Neural progenitor cell (in vitro differentiated cells): ENCODE data around the gene CXCL17. TPM values are rescaled to one million over a fixed set of nuclear protein-coding genes. Genes with fewer than 3 reads are reported as not detected.
A peak's percentile ranks its signal among the peaks of the same experiment; 100 is the strongest.

Experiments
- DNase-seq: peaks from one replicate; pipeline ENCODE4 v3.0.0-alpha.2; 2016; ENCODE audit warnings: low spot score
- H2AFZ ChIP-seq: fragments of 200-600 bp; sonication (generic); replicated peaks from 2 replicates; pipeline ENCODE4 v1.6.1; 2016; ENCODE audit warnings: antibody characterized with exemption
- H3F3A ChIP-seq: fragments of 200-600 bp; sonication (generic); 2 replicates; pipeline ENCODE4 v1.6.1; 2016; ENCODE audit warnings: antibody characterized with exemption, low read depth
- H3K27ac ChIP-seq: fragments of 200-600 bp; sonication (generic); 2 replicates; pipeline ENCODE4 v1.5.1; 2016; ENCODE audit warnings: mild to moderate bottlenecking
- H3K27me3 ChIP-seq: fragments of 200-600 bp; sonication (generic); 2 replicates; pipeline ENCODE4 v1.6.1; 2016; ENCODE audit warnings: mild to moderate bottlenecking, moderate library complexity
- H3K36me3 ChIP-seq: fragments of 200-600 bp; sonication (generic); 2 replicates; pipeline ENCODE4 v1.5.1; 2016
- H3K4me1 ChIP-seq: fragments of 200-600 bp; sonication (generic); 2 replicates; pipeline ENCODE4 v1.6.1; 2016; ENCODE audit warnings: mixed run types
- H3K4me2 ChIP-seq: fragments of 200-600 bp; sonication (generic); 2 replicates; pipeline ENCODE4 v1.6.1; 2016
- H3K4me3 ChIP-seq: fragments of 200-600 bp; sonication (generic); 2 replicates; pipeline ENCODE4 v1.5.1; 2016
- H3K79me2 ChIP-seq: fragments of 200-600 bp; sonication (generic); 2 replicates; pipeline ENCODE4 v1.6.1; 2016; ENCODE audit warnings: low read depth
- H3K9ac ChIP-seq: fragments of 200-600 bp; sonication (generic); 2 replicates; pipeline ENCODE4 v1.6.1; 2016
- H3K9me3 ChIP-seq: fragments of 200-600 bp; sonication (generic); 2 replicates; pipeline ENCODE4 v1.5.1; 2016; ENCODE audit warnings: low read depth
- H4K20me1 ChIP-seq: fragments of 200-600 bp; sonication (generic); 2 replicates; pipeline ENCODE4 v1.6.1; 2016; ENCODE audit warnings: low read depth
- H3K27ac Mint-ChIP-seq: 3 replicates; pipeline ENCODE4 v1.8.0; 2021; ENCODE audit warnings: mixed read lengths
- H3K27me3 Mint-ChIP-seq: 2 replicates; pipeline ENCODE4 v1.8.0; 2022; ENCODE audit warnings: low read depth, mild to moderate bottlenecking, inconsistent platforms, moderate library complexity, mixed read lengths; ENCODE audit not compliant: insufficient read depth
- H3K36me3 Mint-ChIP-seq: 3 replicates; pipeline ENCODE4 v1.8.0; 2021; ENCODE audit warnings: mixed read lengths
- H3K4me1 Mint-ChIP-seq: 3 replicates; pipeline ENCODE4 v1.8.0; 2021; ENCODE audit warnings: mixed read lengths
- H3K4me3 Mint-ChIP-seq: 3 replicates; pipeline ENCODE4 v1.8.0; 2021; ENCODE audit warnings: mild to moderate bottlenecking, moderate library complexity, mixed read lengths
- H3K9me3 Mint-ChIP-seq: 3 replicates; pipeline ENCODE4 v1.8.0; 2020; ENCODE audit warnings: mixed read lengths
- EZH2 ChIP-seq: fragments of 200-600 bp; sonication (generic); IDR thresholded peaks from 2 replicates; pipeline ENCODE4 v1.6.1; 2017; ENCODE audit warnings: antibody characterized with exemption, mild to moderate bottlenecking, moderate library complexity
- EZH2phosphoT487 ChIP-seq: fragments of 200-600 bp; sonication (generic); IDR thresholded peaks from 2 replicates; pipeline ENCODE4 v1.6.1; 2017; ENCODE audit warnings: antibody characterized with exemption
- total RNA-seq: library from RNA; depleted of rRNA; stranded (reverse); fragments of >200 nt; gene quantifications from 2 replicates; pipeline ENCODE4 v1.2.3, GENCODE V29; 2015; ENCODE audit warnings: low replicate concordance
- TF ChIP-seq, protein P1 (sequence below): fragments of 200-600 bp; sonication (generic); IDR thresholded peaks from 2 replicates; pipeline ENCODE4 v1.5.1; 2017; ENCODE audit warnings: antibody characterized with exemption, mild to moderate bottlenecking

The CXCL17 gene
- total RNA-seq, 1 donor from 2014 or later: not detected

DNA sequence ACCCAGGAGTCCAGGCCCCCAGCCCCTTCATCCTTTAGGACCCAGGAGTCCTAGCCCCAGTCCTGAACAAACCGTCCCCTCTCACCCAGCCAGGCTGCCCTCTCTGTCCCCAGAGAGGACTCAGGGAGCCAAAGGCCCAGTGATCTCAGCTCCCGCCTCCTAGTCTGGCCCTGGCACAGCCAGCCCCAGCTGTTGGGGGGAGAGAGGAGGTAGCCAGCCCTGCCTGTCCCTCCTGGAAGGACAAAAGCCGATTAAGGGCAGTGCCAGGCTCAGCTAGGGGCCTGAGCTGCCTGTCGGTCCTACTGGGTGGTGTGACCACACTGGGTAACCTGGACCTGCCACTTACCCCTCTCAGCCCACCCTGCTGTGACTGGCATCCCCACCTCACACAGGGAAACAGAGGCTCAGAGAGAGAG is 30.1 kb downstream of the CXCL17 start:
- peak overlapping the region; percentile 55 for H3K27ac Mint-ChIP-seq
- Histone ChIP-seq H3K27me3 (peaks cover 11% of the 10 kb centered on the region), H3F3A (peaks cover 8% of the 10 kb centered on the region), H3K4me2 (no peak overlapping the region), H3K9ac (no peak overlapping the region), H3K4me3 (no peak overlapping the region), H3K36me3 (no peaks in the 10 kb centered on the region), H3K9me3 (no peaks in the 10 kb centered on the region), H3K79me2 (no peaks in the 10 kb centered on the region), H2AFZ (no peak overlapping the region), H3K27ac (no peak overlapping the region), H3K4me1 (peaks cover 7% of the 10 kb centered on the region), H4K20me1 (peaks cover 73% of the 10 kb centered on the region)
- peaks cover 10% of the 10 kb centered on the region for H3K36me3 Mint-ChIP-seq
- DNase-seq: no peak
- no peaks in the 10 kb centered on the region for H3K9me3 Mint-ChIP-seq
- peaks cover 15% of the 10 kb centered on the region for H3K27me3 Mint-ChIP-seq
- H3K4me3 Mint-ChIP-seq: peak overlapping the region; percentile 7
- H3K4me1 Mint-ChIP-seq: peaks cover 18% of the 10 kb centered on the region
- TF ChIP-seq EZH2phosphoT487: no peak

DNA sequence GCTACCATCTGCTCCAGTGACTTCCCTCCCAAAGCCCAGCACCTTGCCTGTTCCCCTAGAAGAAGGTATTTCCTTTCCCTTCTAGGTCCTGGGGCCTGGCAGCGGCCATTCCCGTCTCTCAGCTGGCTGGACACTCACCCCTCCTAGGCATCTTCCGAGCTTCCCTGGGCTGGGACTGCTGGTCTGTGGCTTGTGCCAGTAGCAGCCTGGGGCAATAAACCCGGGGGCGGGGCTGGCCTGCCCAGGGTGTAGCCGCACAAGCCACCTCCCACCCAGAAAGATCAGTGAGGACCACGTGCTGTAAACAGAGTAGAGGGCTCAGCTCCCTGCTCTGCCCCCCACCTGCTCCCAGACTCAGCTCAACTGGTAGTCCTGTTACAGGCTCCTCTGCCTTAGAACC is 30.5 kb downstream of the CXCL17 start:
- peaks cover 15% of the 10 kb centered on the region for H3K27me3 Mint-ChIP-seq
- H3K79me2 ChIP-seq: no peaks in the 10 kb centered on the region
- peak overlapping the region; percentile 63 for H3K4me3 Mint-ChIP-seq
- H3K9ac ChIP-seq: no peak overlapping the region
- peak overlapping the region; percentile 21 for H3K27ac Mint-ChIP-seq
- H3K4me1 Mint-ChIP-seq: peaks cover 18% of the 10 kb centered on the region
- no peak overlapping the region for H3K27ac ChIP-seq
- H3K9me3 Mint-ChIP-seq: no peaks in the 10 kb centered on the region
- H3K4me2 ChIP-seq: no peak overlapping the region
- H4K20me1 ChIP-seq: peaks cover 76% of the 10 kb centered on the region
- no peak for TF ChIP-seq EZH2phosphoT487
- no peak for TF ChIP-seq EZH2
- TF ChIP-seq, protein P1, sequence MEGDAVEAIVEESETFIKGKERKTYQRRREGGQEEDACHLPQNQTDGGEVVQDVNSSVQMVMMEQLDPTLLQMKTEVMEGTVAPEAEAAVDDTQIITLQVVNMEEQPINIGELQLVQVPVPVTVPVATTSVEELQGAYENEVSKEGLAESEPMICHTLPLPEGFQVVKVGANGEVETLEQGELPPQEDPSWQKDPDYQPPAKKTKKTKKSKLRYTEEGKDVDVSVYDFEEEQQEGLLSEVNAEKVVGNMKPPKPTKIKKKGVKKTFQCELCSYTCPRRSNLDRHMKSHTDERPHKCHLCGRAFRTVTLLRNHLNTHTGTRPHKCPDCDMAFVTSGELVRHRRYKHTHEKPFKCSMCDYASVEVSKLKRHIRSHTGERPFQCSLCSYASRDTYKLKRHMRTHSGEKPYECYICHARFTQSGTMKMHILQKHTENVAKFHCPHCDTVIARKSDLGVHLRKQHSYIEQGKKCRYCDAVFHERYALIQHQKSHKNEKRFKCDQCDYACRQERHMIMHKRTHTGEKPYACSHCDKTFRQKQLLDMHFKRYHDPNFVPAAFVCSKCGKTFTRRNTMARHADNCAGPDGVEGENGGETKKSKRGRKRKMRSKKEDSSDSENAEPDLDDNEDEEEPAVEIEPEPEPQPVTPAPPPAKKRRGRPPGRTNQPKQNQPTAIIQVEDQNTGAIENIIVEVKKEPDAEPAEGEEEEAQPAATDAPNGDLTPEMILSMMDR: no peak
- peak; percentile 33 for DNase-seq
- H3K27me3 ChIP-seq: peaks cover 11% of the 10 kb centered on the region
- H3K4me3 ChIP-seq: no peak overlapping the region
- H3K4me1 ChIP-seq: peaks cover 7% of the 10 kb centered on the region
- H2AFZ ChIP-seq: no peak overlapping the region
- no peaks in the 10 kb centered on the region for H3K9me3 ChIP-seq
- peaks cover 10% of the 10 kb centered on the region for H3K36me3 Mint-ChIP-seq
- H3K36me3 ChIP-seq: no peaks in the 10 kb centered on the region
- H3F3A ChIP-seq: peaks cover 8% of the 10 kb centered on the region

DNA sequence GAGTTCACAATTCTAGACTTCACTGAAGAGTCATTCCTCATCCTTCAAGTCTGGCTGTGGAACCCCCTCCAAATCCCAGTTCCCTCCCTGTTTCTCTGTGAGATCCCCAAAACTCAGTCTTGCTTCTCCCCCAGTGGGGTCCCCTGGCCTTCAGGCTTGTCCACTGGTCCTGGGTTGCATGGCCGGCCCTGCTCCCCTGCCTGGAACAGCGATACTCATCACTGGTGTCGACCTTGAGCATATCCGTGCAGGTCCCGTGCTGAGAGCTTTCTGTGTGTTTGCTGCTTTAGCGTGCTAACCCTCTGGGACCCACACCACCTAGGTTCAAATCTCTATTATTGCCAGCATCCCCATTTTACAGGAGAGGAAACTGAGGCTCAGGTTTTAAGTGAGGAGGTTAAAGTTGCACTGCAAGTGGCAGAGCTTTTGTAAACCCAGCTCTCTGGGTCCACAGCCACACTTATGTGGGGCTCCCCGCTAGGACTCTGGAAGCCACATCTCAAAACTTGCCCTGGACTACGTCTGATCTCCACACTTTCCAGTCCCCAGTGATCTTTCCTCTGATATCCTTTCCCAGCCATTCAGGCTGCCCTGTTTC is 31.1 kb downstream of the CXCL17 start:
- Histone ChIP-seq H4K20me1 (peaks cover 82% of the 10 kb centered on the region), H3F3A (peaks cover 8% of the 10 kb centered on the region), H3K9me3 (no peaks in the 10 kb centered on the region), H3K4me3 (no peak overlapping the region), H3K4me2 (no peak overlapping the region), H3K79me2 (no peaks in the 10 kb centered on the region), H3K27ac (no peak overlapping the region), H3K27me3 (peaks cover 11% of the 10 kb centered on the region), H3K4me1 (peaks cover 7% of the 10 kb centered on the region), H3K36me3 (no peaks in the 10 kb centered on the region), H3K9ac (no peak overlapping the region), H2AFZ (no peak overlapping the region)
- Mint-ChIP-seq H3K27ac (peak overlapping the region; percentile 21), H3K36me3 (peaks cover 13% of the 10 kb centered on the region), H3K4me3 (peak overlapping the region; percentile 63), H3K27me3 (peaks cover 15% of the 10 kb centered on the region), H3K4me1 (peaks cover 18% of the 10 kb centered on the region), H3K9me3 (no peaks in the 10 kb centered on the region)
- TF ChIP-seq EZH2 (no peak), EZH2phosphoT487 (no peak)
- TF ChIP-seq, protein P1: no peak
- no peak for DNase-seq

DNA sequence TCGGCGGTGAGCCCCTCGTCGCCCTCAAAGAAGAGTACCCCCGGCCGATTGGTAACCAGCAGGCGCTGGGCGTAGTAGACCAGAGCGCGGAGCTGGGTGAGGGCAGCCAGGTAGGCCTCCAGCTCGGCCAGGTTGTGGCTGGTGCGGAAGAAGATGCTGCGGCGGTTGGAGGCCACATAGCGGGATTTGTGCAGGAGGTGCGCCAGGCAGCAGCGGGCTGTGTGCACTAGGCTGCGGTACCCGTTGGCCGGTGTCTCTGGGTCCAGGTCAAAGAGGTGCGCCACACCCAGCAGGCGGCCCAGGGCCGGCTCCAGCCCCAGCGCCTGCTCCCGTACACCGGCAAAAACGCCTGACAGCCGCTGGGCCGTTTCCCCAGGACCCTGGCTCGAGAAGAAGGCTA is 32.4 kb downstream of the CXCL17 start:
- no peak overlapping the region for H3K27ac Mint-ChIP-seq
- no peaks in the 10 kb centered on the region for H3K9me3 ChIP-seq
- no peak for TF ChIP-seq EZH2phosphoT487
- TF ChIP-seq, protein P1: no peak
- TF ChIP-seq EZH2: no peak
- no peak for DNase-seq
- no peak overlapping the region for H3K27ac ChIP-seq
- H3K4me2 ChIP-seq: no peak overlapping the region
- no peak overlapping the region for H2AFZ ChIP-seq
- H3K27me3 ChIP-seq: peaks cover 11% of the 10 kb centered on the region
- peaks cover 18% of the 10 kb centered on the region for H3K4me1 Mint-ChIP-seq
- peaks cover 8% of the 10 kb centered on the region for H3F3A ChIP-seq
- no peak overlapping the region for H3K4me3 ChIP-seq
- H3K4me1 ChIP-seq: peaks cover 7% of the 10 kb centered on the region
- H3K9me3 Mint-ChIP-seq: no peaks in the 10 kb centered on the region
- H3K79me2 ChIP-seq: no peaks in the 10 kb centered on the region
- peaks cover 80% of the 10 kb centered on the region for H4K20me1 ChIP-seq
- H3K36me3 ChIP-seq: no peaks in the 10 kb centered on the region
- H3K9ac ChIP-seq: no peak overlapping the region
- peaks cover 12% of the 10 kb centered on the region for H3K27me3 Mint-ChIP-seq
- H3K4me3 Mint-ChIP-seq: no peak overlapping the region
- H3K36me3 Mint-ChIP-seq: peaks cover 15% of the 10 kb centered on the region
